ENCODE data around the gene FURIN.
A peak's percentile ranks its signal among the peaks of the same experiment; 100 is the strongest.

DNA sequence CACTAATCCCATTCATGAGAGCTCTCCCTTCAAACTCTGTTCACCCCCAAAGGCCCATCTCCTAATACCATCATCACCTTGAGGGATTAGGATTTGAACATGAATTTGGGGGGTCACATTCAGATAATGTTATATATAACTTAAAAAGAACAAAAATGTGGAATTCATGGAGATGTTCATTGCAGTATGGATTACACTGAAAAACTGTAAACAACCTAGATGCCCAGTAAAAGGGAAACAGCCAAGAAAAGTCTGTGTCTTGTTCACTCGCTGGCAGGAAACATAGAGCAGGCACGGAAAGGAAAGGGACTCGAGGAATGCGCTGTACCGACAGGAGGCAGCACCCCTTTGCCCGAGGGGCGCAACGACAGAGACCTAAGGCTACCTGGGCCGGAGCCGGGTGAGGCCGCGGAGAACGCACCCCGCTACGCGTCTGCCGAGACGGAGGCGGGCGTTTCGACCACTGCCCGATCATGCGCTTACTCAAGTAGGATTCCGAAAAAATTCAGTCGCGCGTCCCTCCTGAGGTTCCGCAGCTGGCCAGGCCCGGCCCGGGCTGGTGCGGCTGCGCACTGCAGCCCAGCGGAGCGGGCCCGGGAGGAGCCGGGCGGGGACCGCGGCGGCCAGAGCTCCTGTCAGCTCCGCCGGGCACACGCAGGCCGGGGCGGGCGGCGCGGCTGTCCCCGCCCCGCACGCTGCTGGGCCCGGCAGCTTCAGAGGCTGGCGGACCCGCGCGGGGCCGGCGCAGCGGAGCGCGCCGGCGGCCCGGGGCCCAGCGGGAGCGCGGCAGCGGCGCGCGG, 33.9 kb downstream of the FURIN start:
- TF ChIP-seq, protein P1, sequence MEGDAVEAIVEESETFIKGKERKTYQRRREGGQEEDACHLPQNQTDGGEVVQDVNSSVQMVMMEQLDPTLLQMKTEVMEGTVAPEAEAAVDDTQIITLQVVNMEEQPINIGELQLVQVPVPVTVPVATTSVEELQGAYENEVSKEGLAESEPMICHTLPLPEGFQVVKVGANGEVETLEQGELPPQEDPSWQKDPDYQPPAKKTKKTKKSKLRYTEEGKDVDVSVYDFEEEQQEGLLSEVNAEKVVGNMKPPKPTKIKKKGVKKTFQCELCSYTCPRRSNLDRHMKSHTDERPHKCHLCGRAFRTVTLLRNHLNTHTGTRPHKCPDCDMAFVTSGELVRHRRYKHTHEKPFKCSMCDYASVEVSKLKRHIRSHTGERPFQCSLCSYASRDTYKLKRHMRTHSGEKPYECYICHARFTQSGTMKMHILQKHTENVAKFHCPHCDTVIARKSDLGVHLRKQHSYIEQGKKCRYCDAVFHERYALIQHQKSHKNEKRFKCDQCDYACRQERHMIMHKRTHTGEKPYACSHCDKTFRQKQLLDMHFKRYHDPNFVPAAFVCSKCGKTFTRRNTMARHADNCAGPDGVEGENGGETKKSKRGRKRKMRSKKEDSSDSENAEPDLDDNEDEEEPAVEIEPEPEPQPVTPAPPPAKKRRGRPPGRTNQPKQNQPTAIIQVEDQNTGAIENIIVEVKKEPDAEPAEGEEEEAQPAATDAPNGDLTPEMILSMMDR (IDR thresholded peaks at IDR 0.05), result peak; percentile 71 to 91 (median 81)
- TF ChIP-seq POLR2A (IDR thresholded peaks at IDR 0.05), result peak in 1 of 2 donors; percentile 54

All from uterus (tissue), 2 donors.